Upper lobe of left lung (tissue), 6 donors: ENCODE data around the gene IFIT3. TPM values are rescaled to one million over a fixed set of nuclear protein-coding genes. Genes with fewer than 3 reads are reported as not detected.

ENCODE experiments used
- ATAC-seq, 2 donors: fragments of 200-7000 bp; cut with Tn5 transposase; one replicate each; pipeline ENCODE4 v1.9.1; 2022; ENCODE audit warnings: mild to moderate bottlenecking in 2 of 2, moderate library complexity in 2 of 2; ENCODE audit not compliant: low FRiP score in 2 of 2
- DNase-seq, 2 donors: peaks; one replicate each; pipeline ENCODE4 v3.0.0-alpha.2; 2019 to 2020
- H3K27ac ChIP-seq, 4 donors: fragments of 200-600 bp; sonication (generic); one replicate each; pipeline ENCODE4 v1.5.1; 2016 to 2019
- H3K27me3 ChIP-seq, 4 donors: fragments of 200-600 bp; sonication (generic); one replicate each; pipeline ENCODE4 v1.5.1; 2017 to 2019
- H3K36me3 ChIP-seq, 4 donors: fragments of 200-600 bp; sonication (generic); one replicate each; pipeline ENCODE4 v1.5.1; 2016 to 2019
- H3K4me1 ChIP-seq, 4 donors: fragments of 200-600 bp; sonication (generic); one replicate each; pipeline ENCODE4 v1.5.1; 2018 to 2019
- H3K4me3 ChIP-seq, 4 donors: fragments of 200-600 bp; sonication (generic); one replicate each; pipeline ENCODE4 v1.5.1; 2017 to 2019; ENCODE audit warnings: mild to moderate bottlenecking in 2 of 4, moderate library complexity in 1 of 4
- H3K9me3 ChIP-seq, 4 donors: fragments of 200-600 bp; sonication (generic); one replicate each; pipeline ENCODE4 v1.5.1; 2018 to 2019
- EP300 ChIP-seq, 4 donors: sonication (generic); formaldehyde crosslinking; IDR thresholded peaks; one replicate each; pipeline ENCODE4 v1.5.1; 2017; ENCODE audit warnings: antibody characterized with exemption in 4 of 4, control low read depth in 2 of 4
- POLR2A ChIP-seq, 4 donors: fragments of 450-650 bp; IDR thresholded peaks; one replicate each; pipeline ENCODE4 v1.5.1; 2016 to 2017; ENCODE audit warnings: antibody characterized with exemption in 4 of 4, mild to moderate bottlenecking in 2 of 4
- POLR2AphosphoS5 ChIP-seq, 2 donors: sonication (generic); formaldehyde crosslinking; IDR thresholded peaks; one replicate each; pipeline ENCODE4 v1.5.1; 2017; ENCODE audit warnings: antibody characterized with exemption in 2 of 2
- WGBS, 2 donors: methylation state at CpG; one replicate each; pipeline ENCODE4 v1.1.5; 2017 to 2018; 5-methylcytosine and 5-hydroxymethylcytosine counted together
- total RNA-seq, 6 donors: library from RNA; depleted of rRNA in 4 of 6; stranded (reverse); fragments of >200 nt in 4 of 6; gene quantifications; one replicate each; pipeline versions ENCODE4 v1.1.0 to v1.2.1, GENCODE V29; 2016 to 2021
- TF ChIP-seq, protein P1 (sequence below), 6 experiments: fragments of 450-650 bp in 4 of 6; fragments of 200-600 bp in 2 of 6; sonication (generic) in 2 of 6; IDR thresholded peaks; one replicate each; pipeline ENCODE4 v1.5.1; 2016 to 2019; ENCODE audit warnings: antibody characterized with exemption in 6 of 6
- donor health status: DM: no; HTN: no; CAD: no; lungs with moderate emphysema.
- donor health status: DM: no; HTN: yes; CAD: no; lungs with severe emphysema.

IFIT3 gene, protein sequence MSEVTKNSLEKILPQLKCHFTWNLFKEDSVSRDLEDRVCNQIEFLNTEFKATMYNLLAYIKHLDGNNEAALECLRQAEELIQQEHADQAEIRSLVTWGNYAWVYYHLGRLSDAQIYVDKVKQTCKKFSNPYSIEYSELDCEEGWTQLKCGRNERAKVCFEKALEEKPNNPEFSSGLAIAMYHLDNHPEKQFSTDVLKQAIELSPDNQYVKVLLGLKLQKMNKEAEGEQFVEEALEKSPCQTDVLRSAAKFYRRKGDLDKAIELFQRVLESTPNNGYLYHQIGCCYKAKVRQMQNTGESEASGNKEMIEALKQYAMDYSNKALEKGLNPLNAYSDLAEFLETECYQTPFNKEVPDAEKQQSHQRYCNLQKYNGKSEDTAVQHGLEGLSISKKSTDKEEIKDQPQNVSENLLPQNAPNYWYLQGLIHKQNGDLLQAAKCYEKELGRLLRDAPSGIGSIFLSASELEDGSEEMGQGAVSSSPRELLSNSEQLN
- total RNA-seq: 10 to 100 TPM; 27.2 to 81.9 (median 33.8) TPM

- WGBS, 2 donors: 0 to 1% methylated on average over 7 of the region's 7 CpGs
- peak in 1 of 2 donors; percentile 72 for DNase-seq
- Histone ChIP-seq H3K4me3 (peak within 1 kb of the TSS; percentile 31 to 54 (median 48)), H3K27me3 (no peaks in the 10 kb centered on the region), H3K4me1 (peaks cover 39 to 51% (median 45%) of the 10 kb centered on the region in 4 donors), H3K36me3 (no peaks in the 10 kb centered on the region), H3K27ac (peak within 1 kb of the TSS; percentile 86 to 95 (median 90)), H3K9me3 (no peaks in the 10 kb centered on the region)
- TF ChIP-seq EP300 (IDR thresholded peaks at IDR 0.05): peak in 2 of 4 donors; percentile 23 to 26
- peak; percentile 61 to 79 for TF ChIP-seq POLR2AphosphoS5 (IDR thresholded peaks at IDR 0.05)
- TF ChIP-seq, protein P1, sequence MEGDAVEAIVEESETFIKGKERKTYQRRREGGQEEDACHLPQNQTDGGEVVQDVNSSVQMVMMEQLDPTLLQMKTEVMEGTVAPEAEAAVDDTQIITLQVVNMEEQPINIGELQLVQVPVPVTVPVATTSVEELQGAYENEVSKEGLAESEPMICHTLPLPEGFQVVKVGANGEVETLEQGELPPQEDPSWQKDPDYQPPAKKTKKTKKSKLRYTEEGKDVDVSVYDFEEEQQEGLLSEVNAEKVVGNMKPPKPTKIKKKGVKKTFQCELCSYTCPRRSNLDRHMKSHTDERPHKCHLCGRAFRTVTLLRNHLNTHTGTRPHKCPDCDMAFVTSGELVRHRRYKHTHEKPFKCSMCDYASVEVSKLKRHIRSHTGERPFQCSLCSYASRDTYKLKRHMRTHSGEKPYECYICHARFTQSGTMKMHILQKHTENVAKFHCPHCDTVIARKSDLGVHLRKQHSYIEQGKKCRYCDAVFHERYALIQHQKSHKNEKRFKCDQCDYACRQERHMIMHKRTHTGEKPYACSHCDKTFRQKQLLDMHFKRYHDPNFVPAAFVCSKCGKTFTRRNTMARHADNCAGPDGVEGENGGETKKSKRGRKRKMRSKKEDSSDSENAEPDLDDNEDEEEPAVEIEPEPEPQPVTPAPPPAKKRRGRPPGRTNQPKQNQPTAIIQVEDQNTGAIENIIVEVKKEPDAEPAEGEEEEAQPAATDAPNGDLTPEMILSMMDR (IDR thresholded peaks at IDR 0.05): no peak
- TF ChIP-seq POLR2A (IDR thresholded peaks at IDR 0.05): peak in 2 of 4 donors; percentile 39 to 64
- ATAC-seq: peak; percentile 90 to 92
Observed at GRCh38 chr10:89327803-89328441, at the start of gene IFIT3. TSS of gene IFIT3 (plus strand) at chr10:89327997. CDS start at chr10:89328074, 77 bp downstream.

DNA sequence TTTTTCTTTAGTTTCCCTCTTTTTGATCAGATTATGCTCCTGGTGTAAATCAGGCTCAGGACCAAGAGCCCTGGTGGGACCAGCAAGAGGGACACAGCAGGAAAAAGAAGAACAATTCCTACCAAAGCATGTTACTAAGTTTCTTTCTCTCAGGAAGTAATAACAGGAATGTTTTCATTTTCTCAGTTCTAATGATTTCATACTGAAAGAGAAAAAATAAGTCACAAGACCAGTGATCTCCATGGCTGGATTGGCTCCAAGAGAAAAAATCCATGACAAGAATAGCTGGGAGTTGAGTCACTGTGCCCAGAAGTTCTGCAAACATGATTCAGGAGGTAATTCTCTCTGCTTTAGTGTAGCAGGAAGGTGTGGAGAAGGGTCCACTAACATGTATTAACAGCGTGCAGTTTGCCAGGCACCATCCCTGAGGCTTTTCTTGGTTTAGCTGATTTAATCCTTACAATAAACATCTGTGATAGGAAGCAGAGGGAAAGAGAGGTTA lies 49.7 kb upstream of the IFIT3 start:
- TF ChIP-seq POLR2A (IDR thresholded peaks at IDR 0.05): peak in 1 of 4 donors; percentile 9
- TF ChIP-seq EP300 (IDR thresholded peaks at IDR 0.05): peak in 1 of 4 donors; percentile 50
- TF ChIP-seq, protein P1 (IDR thresholded peaks at IDR 0.05): no peak
- peak in 1 of 2 donors; percentile 30 for TF ChIP-seq POLR2AphosphoS5 (IDR thresholded peaks at IDR 0.05)
- WGBS, 2 donors: 19 to 33% methylated on average over 1 of the region's 1 CpG
- DNase-seq: peak in 1 of 2 donors; percentile 50
- Histone ChIP-seq H3K4me3 (no peak overlapping the region), H3K4me1 (peaks cover 21 to 35% (median 29%) of the 10 kb centered on the region in 4 donors), H3K9me3 (no peaks in the 10 kb centered on the region), H3K27ac (peak overlapping the region; percentile 72 to 83 (median 80)), H3K27me3 (no peaks in the 10 kb centered on the region), H3K36me3 (no peaks in the 10 kb centered on the region)
- ATAC-seq: peak; percentile 74 to 78

GRCh38 chr10:89278900-89279392 lies 48.9 kb upstream of the IFIT3 start:
- Histone ChIP-seq H3K4me1 (peaks cover 28 to 42% (median 33%) of the 10 kb centered on the region in 4 donors), H3K27me3 (no peaks in the 10 kb centered on the region), H3K36me3 (no peaks in the 10 kb centered on the region), H3K9me3 (no peaks in the 10 kb centered on the region), H3K4me3 (no peak overlapping the region), H3K27ac (peak overlapping the region; percentile 7 to 72 (median 48))
- DNase-seq: no peak
- ATAC-seq: no peak
- TF ChIP-seq, protein P1 (IDR thresholded peaks at IDR 0.05): no peak
- no peak for TF ChIP-seq EP300 (IDR thresholded peaks at IDR 0.05)
- no peak for TF ChIP-seq POLR2A (IDR thresholded peaks at IDR 0.05)
- no peak for TF ChIP-seq POLR2AphosphoS5 (IDR thresholded peaks at IDR 0.05)

GRCh38 chr10:89279421-89279869 lies 48.4 kb upstream of the IFIT3 start:
- ATAC-seq (no peak), DNase-seq (no peak)
- peak overlapping the region in 3 of 4 donors; percentile 7 to 55 (median 41) for H3K27ac ChIP-seq
- 21 to 23% methylated on average over 1 of the region's 1 CpG for WGBS, 2 donors
- no peaks in the 10 kb centered on the region for H3K9me3 ChIP-seq
- H3K27me3 ChIP-seq: no peaks in the 10 kb centered on the region
- no peak overlapping the region for H3K4me3 ChIP-seq
- TF ChIP-seq EP300 (IDR thresholded peaks at IDR 0.05) (no peak), POLR2AphosphoS5 (IDR thresholded peaks at IDR 0.05) (no peak), POLR2A (IDR thresholded peaks at IDR 0.05) (no peak)
- TF ChIP-seq, protein P1 (IDR thresholded peaks at IDR 0.05): no peak
- peaks cover 28 to 47% (median 35%) of the 10 kb centered on the region in 4 donors for H3K4me1 ChIP-seq
- H3K36me3 ChIP-seq: no peaks in the 10 kb centered on the region
